Fibroblast of skin of back (primary cell): ENCODE data around the gene LMX1B. TPM values are rescaled to one million over a fixed set of nuclear protein-coding genes. Genes with fewer than 3 reads are reported as not detected.
A peak's percentile ranks its signal among the peaks of the same experiment; 100 is the strongest.
"Not testable (repeated sequence)": the region's sequence is repeated elsewhere in the genome, so short reads cannot be mapped to it uniquely, and the experiment has no call there.

ENCODE experiments used
- DNase-seq: peaks from one replicate; pipeline ENCODE4 v3.0.0-alpha.2; 2013
- polyA plus RNA-seq, 2 experiments: library from polyadenylated mRNA; unstranded; fragments of 120-200 nt; gene quantifications; one replicate each; pipeline ENCODE4 v1.2.1, GENCODE V29; 2013; ENCODE audit not compliant: insufficient read length in 2 of 2

Gene LMX1B
- polyA plus RNA-seq (2013, experiment 1 of 2; ENCODE audit: insufficient read length): 0.07 TPM
- polyA plus RNA-seq (2013, experiment 2 of 2; ENCODE audit: insufficient read length): 0.08 TPM

DNA sequence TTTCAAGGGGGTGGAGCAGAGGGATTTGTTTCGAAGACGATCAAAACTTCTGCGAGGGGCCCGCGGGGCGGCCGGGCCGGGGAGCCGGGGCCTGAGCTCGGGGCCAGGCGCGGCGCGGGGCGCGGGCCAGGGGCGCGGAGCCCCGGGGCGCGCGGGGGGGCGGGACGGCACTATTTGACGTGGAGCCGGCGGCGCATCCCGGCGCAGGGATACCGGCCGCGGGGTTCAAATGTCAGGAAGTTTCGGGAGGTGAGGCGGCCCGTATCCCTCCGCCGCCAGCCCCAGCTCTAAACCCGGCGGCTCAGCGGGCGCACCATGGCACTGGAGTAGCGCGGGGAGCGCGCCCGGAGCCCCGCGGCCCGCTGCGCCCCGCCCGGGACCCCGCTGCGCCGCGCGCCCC is at the start of gene LMX1B:
Gene LMX1B, plus strand, starts transcription at position 278 of the 400 bp plus-strand sequence. CDS start 522 bp downstream, outside the sequence.
- peak; percentile 71 for DNase-seq

DNA sequence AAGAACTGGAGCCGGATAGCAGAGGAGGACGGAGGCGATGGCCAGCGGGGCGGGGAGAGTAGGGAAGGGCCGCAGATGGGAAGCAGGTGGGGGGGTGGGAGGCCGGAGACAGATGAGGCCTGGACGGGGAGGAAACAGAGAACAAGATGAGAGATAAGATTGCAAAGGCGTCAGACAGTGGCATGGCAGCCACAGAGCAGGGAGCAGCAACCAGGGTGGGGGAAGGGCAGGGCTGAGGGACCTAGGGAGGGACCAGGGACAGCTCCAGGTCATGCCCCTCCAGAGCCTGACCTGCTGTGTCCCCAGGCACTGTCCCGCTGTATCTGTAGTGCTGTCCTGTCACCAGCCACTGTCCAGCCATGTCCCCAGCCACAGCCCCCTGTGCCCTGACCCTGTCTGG is 49.6 kb upstream of the LMX1B start:
- DNase-seq: no peak

DNA sequence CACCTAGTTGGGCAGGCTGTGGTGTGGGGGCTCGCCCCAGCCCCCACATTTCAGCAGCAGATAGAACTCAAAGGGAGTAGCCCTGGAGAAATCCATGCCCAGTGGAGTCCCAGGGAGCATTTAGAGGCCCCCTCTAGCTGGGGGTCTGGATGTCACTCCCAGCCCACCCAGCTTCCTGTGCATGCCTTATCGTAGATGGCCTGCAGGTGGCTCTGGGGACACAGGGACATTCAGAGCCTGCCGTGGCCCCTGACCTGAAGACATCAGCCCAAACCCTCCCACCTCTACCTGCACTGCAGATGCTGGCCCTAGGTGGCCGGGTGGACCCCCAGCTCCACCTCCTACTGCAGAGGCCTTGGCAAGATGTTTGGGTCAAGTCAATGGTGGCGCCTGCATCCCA is 49.0 kb upstream of the LMX1B start:
- no peak for DNase-seq

DNA sequence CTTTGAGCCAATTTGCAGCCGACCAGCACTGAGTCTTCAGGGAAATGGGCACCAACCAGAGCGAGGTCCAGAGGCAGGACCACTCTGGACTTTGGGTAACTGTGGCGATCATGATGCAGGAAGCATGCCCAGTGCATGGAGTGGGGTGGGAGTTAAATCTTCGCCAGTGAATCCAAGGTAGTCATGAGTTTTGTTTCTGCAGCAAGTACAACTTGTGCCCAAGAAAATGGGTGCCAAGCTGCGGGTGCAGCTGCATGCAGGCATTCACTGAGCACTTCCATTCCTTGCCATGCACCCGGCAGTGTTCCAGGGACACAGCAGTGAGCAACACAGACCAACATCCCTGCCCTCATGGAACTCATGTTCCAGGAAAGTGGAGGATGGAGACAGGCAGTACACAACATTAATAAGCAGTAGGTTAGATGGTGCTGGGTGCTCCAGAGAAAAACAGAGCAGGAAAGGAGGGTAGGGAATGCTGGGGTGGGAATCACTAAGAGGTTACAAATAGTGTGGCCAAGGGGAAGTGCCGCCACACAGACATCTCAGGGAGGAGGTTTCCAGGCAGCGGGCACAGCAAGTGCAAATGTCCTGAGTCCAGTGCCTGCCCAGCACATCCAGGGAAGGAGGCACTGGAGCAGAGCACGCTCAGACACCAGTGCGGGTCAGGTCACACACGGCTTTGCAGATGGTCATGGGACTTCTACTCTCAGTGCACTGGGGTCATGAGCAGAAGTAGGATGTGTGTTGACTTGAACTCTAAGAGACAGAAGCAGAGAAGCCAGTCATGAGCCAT is 48.2 kb upstream of the LMX1B start:
- DNase-seq: no peak

- peak; percentile 74 for DNase-seq
These were observed 44.7 kb upstream of the LMX1B start for GRCh38 chr9:126569036-126569435.

- DNase-seq: no peak
These were observed 35.7 kb upstream of the LMX1B start for GRCh38 chr9:126578029-126578428.

GRCh38 chr9:126580319-126580718 is 33.4 kb upstream of the LMX1B start:
- not testable (repeated sequence) for DNase-seq

GRCh38 chr9:126581893-126582292 is 31.8 kb upstream of the LMX1B start:
- no peak for DNase-seq

DNA sequence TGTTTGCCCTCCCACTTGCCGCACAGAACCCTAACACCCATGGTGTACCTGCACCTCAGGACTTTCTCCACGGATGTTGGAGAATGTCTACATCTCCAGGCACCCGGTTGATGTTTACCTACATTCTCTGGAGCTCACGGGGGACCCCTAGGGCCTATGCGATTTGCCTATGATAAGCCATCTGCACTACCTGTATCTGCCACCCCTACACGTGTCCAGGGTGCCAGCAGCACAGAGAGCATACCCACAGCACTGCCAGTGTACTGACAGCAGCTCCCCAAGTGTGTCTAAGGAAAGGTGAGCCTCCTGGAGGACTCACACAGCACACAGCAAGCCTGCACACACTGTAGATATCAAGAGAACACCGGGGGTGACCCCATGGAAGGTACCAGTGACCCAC is 31.3 kb upstream of the LMX1B start:
- DNase-seq: no peak

DNA sequence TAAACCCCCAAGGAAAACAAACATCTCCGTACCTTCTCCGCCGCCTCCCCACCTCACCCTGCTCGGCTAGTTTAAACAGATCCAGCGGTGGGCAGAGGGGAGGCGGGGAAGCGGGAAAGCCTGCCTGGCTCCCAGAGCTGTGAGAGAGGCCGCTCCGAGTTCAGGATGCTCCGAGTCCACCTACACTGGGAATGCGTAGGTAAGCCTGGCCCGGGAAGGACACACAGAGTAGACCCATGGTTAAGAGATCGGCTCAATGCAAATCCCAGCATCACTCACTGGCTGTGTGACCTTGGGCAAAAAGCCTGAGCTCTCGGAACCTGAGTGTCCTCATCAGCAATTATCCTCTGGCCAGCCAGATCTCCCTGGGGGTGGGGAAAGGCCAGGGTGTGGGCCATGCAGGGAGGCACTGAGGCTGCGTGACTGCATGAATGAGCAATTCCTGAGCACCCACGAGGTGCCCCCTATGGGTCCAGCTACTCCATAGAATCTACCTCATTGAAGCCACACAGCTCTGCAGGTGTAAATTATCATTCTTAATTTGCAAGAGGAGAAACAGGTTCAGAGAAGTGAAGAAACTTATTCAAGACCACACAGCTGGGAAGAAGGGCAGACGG is 30.5 kb upstream of the LMX1B start:
- no peak for DNase-seq

DNA sequence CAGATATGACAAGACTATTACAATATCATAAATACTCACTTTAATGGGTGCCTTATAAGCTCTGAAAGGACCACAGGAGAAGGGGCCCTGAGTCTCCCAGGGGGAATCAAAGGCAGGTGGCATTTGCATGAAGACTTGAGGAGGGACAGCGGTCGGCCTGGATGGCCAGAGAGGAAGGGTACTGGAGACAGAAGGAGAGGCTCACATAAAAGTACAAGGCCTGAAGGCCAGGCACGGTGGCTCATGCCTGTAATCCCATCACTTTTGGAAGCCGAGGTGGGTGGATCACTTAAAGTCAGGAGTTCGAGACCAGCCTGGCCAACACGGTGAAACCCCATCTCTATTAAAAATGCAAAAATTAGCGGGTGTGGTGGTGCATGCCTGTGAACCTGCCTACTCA is 29.1 kb upstream of the LMX1B start:
- no peak for DNase-seq

DNA sequence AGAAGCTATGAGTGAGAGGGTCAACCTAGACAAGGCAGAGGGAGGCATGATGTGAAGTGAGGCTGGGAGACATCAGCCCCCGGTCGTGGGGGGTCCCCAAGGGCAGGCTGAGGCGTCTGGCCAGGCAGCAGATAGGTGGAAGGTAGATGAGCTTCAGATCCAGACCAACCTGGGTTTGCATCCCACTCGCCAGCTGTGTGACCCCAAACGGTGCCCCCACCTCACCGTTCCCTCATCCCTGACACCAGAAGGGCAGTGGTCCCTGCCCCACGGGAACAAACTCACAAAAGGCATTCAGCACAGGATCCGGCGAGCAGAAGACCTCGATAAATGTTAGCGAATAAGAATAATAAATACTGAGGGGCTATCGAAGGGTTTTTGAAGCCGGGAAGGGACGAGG is 27.5 kb upstream of the LMX1B start:
- no peak for DNase-seq

DNA sequence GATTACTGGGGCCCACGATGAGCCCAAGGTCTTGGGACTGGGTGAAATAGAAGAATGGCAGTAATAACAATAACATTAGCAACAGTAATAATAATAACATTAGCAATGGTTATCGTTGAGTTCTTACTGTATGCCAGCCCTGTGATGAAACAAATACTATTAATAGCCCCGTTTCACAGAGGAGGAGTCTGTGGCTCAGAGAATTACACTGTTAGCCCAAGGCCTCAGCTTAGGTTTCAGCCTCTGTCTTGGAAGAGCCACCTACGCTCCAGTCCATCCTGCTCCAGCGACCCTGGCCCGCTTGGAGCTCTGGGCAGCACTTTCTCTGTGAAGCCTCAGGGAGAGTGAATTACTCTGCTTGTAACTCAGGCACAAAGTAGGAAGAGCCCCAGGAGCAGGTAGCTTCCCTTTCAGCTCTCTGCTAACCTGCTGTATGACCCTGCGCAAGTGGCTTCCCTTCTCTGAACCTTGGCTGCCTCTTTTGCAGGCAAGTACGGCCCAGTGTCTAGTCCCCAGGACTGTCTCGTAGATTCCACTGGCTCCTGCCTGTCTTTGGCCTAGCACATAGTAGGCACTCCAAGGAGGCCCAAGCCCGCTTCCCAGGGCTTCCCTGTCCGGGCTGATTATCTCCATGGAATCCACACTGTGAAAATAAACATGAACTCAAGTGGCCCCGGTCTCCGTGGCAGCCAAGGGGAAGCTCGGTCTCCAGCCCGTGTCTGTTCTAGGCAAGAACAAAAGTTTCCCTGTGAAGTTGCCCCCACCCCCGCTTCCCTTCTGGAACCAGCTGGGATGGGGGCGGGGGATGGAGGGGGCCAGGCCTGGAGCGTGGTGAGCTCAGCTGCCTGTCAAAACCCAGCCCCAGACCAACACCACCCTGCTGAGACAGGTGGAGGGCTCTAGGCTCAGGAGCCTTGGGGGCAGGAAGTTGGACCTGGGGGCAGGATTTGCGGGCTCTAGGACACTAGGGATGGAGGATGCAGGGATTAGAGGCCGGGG is 26.2 kb upstream of the LMX1B start:
- no peak for DNase-seq

DNA sequence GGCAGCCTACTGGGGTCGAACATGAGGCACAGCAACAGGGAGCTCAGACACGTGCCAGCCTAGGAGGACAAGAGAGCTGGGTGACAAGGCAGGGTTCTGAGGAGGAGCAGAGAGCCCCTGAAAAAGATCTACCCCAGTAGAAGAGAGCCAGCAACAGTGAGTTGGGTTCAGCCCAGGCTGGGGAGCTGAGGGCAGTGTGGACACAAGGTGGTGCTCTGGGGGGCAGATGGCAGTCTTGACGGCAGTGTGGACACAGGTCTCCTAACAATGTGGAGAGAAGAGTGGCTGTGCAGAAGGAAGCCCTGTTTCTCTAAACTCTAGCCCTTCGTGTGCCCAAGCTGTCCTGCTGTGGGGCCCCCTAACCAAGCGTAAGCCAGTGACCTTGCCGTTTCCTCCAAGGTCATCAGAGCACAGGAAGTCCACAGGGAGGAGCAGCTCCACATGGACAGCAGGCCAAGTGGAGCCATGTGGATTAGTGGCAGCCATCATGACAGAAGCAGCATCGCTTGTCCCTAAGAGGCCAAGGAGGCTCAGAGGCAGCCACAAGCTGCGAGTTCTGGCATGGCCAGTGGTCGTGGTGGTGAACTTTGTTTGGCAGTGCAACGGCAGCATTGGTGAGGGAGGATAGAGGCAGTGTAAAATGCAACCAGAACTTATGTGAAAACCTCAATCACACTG is 25.1 kb upstream of the LMX1B start:
- DNase-seq: no peak

DNA sequence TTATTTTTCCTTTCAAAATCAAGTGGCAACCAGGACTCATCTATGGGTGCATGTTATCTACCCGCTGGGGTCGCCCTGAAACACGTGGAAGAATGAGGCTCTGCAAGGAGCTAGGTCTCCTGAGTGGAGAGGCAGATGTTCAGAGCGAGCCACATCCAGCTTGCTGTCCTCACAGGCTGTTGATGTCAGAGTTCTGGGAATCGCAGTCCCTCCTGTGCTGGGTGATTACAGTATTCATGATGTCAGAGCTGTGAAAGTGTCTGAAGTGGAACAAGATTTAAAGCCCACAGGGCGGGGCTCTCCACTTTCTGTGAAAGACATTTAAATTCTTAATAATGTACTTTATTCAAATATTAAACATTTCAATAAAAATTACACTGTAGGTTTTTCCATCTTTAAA is 24.4 kb upstream of the LMX1B start:
- DNase-seq: no peak

GRCh38 chr9:126591083-126591482 is 22.6 kb upstream of the LMX1B start:
- no peak for DNase-seq

GRCh38 chr9:126591922-126592321 is 21.8 kb upstream of the LMX1B start:
- DNase-seq: no peak

- no peak for DNase-seq
These were observed 21.3 kb upstream of the LMX1B start for GRCh38 chr9:126592461-126592860.

- no peak for DNase-seq
These were observed 17.7 kb upstream of the LMX1B start for GRCh38 chr9:126595982-126596381.

GRCh38 chr9:126599047-126599650 is 14.6 kb upstream of the LMX1B start:
- no peak for DNase-seq
